GM19452 (cell line): ENCODE measurements around the gene SCNN1A.

Experiments used
- ATAC-seq: cut with Tn5 transposase; IDR thresholded peaks from one replicate; pipeline ENCODE4 v1.9.1; 2021; ENCODE audit not compliant: unreplicated experiment

The SCNN1A gene

DNA sequence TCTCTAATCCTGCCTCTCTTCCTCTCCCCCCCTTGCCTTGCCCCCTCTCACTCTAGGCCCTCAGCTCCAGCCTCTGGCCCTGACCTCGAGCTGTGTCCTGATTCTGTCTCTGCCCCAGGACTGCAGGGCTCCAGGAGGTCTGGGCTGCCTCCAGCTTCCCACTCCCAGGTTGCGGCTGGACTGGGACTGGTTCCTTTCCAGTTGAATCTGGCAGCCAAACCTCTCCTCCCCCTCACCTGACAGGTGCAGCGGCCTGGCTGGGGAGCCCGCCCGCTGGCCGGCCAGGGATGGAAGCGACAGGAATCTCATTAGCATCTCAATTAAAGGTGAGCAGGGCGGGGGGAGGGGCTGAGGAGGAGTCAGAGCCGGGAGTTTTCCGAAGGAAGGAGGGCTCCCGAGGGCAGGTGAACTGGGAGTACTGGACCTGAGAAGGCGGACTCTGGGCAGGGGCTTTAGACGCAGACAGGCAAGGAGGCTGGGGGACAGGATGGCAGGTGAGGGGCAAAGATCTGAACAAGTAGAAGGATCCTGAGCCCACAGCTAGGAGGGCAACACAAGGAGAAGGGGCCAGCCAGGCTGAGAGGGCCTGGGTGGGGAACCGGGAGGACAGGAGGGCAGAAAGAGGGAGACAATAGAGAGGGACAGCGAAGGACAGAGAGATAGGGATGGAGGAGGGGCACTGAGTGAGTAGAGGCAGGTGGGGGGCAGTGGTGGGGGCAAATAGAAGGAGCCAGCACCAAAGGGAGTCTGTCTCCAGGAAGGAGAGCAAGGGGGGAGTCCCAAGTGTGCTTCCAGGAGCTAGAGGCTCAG lies at the start of gene SCNN1A:
SCNN1A (minus strand) TSS at position 295 of the 810 bp plus-strand sequence. CDS start 780 bp downstream, outside the sequence.
- ATAC-seq = no peak

DNA sequence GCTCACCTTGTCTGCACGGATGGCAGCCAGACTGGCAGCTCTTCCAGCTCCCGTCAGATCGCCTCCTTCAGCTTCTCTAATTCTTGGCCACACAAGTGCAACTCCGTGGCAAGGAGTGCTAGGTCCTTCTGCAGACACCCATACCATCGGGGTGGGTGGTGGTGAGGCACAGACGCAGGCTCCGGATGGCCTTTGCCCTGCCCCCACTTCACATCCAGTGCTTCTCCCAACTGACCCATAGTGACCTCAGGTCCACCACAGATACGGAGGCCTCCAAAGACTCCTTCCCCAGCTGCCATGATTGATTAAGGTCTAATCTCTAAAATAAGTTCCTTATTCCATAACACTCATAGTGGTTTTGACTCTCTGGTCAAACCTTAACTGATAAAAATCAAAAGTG lies 49.5 kb upstream of the SCNN1A start:
- ATAC-seq = no peak

DNA sequence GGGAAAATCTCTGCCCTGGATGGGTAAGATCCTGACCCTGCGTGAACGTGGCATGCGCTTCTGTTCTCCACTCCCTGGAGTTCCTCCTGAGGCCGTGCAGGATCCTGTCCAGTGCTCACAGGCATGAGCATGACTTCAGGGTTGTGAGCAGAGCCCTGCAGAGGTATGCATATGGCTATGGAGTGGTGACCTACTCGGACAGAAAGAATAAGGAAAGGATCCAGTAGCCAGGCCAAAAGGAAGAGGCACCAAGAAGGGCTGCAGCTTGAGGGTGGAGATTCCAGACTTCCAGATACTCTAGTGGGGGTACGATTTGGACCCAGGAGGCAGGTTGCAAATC lies 48.6 kb upstream of the SCNN1A start:
- no peak for ATAC-seq

DNA sequence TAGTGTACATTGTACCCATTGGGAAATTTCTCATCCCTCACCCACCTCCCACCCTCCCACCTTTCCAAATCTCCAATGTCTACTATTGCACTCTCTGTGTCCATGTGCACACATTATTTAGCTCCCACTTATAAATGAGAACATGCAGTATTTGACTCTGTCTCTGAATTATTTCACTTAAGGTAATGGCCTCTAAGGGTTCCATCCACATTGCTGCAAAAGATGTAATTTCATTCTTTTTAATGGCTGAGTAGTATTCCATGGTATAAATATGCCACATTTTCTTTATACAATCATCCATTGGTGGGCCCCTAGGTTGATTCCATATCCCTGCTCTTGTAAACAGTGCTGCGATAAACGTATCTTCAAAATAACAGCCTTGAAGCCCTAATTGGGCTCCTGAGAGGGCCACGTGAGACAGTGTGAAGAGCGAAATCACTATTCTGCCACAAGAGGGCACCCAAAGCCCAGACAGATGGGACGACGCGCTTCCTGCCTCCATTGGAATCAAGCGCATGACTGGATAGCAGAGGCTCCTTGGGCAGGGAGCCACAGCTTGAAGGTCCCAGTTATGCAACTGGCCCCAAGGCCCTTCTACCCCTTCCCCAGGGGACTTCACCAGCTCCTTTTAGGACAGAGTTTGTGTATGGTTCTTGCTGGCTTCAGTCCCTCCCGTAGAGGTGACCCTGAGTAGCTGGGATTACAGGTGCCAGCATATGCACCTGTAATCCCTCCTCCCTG lies 48.1 kb upstream of the SCNN1A start:
- no peak for ATAC-seq

DNA sequence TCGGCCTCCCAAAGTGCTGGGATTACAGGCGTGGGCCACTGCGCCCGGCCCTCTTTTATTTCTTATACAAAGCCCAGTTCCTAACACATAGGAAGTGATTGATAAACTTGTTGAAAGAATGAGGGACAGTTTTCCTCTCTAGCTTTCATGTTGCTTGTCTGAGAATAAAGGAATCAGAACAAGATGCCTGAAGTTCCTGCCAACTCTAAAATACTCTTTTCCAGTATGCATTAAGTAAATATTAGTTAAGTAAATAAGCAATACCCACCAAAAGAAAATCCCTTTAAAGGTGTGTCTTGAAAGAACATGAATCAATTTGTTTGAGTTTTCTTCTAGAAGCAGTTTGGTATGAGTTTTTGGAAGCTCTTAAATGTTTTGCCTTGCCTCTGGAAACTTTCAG lies 45.0 kb upstream of the SCNN1A start:
- ATAC-seq = no peak

DNA sequence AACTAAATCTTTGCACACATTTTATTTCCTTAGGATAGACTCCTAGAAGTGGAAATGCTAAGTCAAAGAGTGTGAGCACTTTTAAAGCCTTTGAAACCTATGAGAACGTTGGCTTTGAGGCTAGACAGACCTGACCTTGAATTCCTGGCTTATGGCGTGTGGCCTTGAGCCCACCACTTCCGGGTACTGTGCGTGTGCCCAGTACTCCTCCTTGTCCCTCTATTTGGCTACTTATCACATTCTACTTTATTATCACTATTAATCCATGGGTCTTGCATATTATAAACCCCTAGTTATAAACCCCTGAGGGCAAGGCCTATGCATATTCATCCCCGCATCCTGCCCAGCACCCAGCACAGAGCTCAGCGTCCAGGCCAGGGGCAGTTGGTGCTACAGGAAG lies 43.4 kb upstream of the SCNN1A start:
- no peak for ATAC-seq

DNA sequence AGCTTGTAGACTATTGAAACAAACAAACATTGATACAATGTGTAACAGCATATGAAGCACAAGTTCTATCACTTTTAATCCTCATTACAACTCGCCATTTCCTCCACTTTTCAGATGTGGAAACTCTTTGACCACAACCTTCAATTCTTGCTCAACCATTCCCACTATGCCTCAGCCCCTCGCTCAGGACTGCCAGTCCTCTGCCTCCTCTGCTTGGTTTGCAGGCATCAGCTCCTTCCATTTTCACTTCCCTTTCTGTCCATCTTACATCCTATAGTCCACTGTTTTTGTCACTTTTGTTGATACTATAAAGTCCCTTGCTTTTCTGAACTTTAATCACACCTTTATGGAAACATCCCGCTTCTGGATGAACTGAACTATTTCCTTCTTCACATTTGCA lies 41.2 kb upstream of the SCNN1A start:
- no peak for ATAC-seq

DNA sequence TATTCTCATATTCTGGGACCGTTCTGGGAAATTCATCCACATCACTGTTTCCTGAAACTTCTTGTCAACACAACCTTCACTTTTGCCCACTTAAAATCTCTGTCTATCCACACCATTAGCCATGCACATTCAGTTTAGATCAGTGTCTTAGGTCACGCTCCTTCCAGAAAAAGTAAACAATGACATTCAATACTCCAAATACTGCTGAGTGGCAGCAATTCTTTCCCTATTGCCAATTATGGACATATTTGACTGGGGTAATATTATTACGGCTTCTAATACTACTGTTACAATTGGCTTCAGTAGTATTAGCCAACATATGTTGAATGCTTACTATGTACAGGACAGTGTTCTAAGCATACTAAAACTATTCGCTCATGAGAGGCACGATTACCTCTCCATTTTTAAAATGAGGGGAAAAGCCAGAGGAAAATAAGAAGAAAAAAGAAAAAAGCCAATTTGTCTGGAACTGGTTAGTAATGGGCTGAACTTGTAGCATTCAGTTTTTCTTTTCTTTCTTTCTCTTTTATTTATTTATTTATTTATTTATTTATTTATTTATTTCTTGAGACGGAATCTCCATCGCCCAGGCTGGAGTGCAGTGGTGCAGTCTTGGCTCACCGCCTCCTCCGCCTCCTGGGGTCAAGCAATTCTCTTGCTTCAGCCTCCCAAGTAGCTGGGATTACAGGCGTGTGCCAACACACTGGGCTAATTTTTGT lies 32.0 kb upstream of the SCNN1A start:
- ATAC-seq = no peak

DNA sequence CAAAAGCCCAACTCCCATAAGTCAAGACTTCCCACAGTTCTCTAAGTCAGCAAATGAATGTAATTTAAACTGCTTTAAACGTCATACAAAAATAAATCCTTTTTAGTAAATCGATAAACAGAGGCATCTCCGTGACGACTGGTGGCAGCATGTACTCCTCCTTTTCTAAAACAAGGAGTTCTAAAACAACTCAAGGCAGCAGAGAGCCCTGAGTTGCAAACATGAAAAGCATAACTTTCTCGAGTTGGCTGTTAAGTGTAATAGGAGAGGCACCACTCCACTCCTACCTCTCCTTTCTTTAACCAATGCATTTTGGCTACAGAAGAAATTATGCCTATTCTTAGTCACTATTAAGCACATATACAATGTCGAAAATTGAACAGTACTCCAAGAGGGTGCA lies 30.6 kb upstream of the SCNN1A start:
- no peak for ATAC-seq

DNA sequence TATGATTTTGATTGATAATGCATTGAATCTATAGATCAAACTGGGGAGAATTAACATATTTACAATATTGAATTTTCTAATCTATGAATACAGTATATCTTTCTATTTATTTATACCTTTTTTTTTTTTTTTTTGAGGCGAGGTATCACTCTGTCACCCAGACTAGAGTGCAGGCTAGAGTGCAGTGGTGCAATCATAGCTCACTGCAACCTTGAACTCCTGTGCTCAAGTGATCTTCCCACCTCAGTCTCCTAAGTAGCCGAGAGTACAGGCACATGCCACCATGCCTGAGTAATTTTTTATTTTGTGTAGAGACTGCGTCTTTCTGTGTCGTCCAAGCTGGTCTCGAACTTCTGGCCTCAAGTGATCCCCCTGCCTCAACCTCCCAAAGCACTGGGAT lies 29.0 kb upstream of the SCNN1A start:
- no peak for ATAC-seq

DNA sequence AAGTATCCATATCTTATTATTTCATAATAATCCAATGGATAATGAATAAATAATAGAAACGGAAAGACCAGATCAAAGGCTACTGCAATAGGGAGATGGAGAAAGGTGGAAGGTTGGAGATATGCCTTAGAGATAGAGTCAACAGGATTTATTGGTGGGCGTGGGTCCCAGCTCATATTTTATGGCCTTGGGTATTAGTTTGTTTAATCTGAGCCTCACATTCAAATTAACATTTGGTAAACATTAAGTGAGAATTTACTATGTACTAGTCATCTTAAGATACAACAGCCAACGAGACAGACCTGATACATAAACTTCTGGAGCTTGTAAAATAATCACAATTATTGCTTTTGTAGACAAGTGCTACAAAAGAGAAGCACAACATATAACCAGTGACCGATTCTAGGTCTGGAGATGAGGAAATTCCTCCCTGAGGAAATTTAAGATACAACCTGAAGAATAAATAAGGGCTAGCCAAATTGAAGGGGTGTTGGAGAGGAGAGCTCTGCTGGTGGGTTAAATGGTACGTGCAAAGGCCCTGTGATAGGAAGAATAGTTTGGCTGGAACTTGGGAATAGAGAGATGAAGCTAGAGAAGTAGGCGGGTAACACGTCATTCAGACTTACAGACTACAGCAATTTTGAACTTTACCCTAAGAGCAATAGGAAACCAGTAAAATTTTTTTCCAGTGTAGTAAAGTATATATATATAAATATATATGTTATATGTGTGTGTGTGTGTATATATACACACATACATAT lies 24.7 kb upstream of the SCNN1A start:
- ATAC-seq = no peak

DNA sequence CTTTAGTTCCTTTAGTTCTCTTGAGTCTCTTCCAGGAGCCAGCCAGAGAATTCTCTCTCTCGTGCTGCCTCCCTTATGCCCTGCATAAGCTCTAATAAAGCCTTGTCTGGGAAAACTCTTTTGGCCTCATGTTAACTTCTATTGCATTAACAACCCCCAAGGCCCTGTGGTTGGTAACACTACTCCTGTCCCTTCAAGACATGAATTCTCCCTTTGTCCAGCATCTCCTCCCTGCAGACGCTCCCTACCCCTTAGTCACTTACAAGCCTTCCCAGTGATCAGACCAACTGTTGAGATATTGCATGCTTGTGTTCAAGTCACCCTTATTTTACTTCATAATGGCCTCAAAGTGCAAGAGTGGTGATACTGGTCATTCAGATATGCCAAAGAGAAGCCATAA lies 20.7 kb upstream of the SCNN1A start:
- ATAC-seq = no peak

DNA sequence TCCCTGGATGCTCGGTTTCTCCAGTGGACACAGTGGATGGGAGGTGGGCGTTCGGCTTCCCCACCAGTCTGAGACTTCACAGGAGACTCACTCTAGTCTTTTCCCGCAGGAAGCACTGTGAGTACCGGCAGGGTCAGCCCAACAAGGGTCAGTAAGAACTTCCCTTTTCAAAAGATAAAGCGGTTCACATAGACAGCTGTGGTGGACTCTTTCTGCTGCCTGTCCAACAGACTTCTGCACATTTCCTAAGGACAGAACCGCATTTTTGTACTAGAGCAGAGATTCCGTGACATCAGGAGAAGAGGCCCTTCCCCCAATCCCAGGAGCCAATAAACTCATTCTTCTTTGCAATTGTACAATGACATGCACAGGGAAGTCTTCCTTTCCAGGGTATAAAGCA lies 19.0 kb upstream of the SCNN1A start:
- no peak for ATAC-seq

DNA sequence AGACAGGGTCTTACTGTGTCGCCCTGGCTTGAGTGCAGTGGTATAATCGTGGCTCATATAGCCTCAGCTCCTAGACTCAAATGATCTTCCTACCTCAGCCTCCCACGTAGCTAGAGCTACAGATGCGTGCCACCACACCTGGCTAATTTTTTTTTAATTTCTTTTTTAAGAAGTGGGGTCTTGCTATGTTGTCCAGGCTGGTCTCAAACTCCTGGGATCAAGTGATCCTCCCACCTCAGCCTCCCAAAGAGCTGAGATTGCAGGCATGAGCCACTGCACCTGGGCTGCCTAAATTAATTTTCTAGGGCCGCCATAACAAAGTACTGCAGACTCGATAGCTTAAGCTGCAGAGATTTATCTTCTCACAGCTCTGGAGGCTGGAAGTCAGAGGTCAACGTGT lies 17.7 kb upstream of the SCNN1A start:
- ATAC-seq = no peak

DNA sequence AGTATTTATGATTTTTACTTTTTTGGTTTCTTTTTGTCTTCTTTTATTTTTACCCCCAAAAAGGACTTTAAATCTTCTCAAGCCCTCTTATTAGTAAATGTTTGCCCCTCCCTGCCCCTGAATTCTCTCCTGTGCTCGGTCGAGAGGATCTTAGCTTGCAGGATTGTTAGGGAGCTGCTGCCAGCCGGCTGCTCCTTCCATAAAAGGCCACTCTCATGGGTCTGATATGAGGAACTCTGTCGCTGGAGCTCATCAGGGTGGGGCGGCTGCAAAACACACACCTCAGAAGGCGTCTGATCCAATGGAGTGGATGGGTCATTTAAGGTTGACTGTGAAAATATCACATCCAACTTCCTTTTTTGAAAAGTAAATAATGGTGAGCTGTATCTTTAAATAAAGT lies 17.1 kb upstream of the SCNN1A start:
- no peak for ATAC-seq

DNA sequence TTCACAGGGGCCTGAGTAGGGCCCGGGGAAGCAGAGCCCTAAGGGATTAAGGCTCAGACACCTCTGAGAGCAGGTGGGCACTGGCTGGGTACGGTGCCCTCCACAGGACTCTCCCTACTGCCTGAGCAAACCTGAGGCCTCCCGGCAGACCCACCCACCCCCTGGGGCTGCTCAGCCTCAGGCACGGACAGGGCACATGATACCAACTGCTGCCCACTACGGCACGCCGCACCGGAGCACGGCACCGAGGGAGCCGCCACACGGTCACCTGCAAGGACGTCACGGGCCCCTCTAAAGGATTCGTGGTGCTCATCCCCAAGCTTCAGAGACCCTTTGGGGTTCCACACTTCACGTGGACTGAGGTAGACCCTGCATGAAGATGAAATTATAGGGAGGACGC lies 15.7 kb upstream of the SCNN1A start:
- ATAC-seq = no peak

DNA sequence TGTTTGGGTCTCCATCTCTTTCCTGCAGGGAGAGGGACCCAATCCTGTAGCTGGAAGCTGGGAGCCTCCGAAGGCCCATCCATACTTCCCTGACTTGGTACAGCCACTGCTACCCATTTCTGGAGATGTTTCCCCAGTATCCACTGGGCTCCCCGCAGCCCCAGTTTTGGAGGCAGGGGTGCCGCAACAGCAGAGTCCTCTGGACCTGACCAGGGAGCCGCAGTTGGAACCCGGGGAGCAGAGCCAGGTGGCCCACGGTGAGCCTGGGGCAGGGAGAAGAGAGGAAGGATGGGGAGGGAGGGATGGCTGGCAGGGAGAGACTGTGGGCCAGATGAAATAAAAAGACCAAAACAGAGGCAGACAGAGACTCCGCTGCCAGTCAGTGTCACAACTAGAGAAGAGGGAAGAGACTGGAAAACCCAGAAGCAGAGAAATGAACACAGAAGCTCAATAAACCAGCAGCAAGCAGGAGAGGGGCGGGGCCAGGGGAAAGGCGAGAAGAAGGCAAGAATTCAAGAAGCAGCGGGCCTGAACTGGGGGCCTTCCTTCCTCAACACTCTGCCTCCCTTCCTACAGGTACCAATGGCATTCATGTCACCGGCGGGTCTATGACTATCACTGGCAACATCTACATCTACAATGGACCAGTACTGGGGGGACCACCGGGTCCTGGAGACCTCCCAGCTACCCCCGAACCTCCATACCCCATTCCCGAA lies 14.9 kb upstream of the SCNN1A start:
- ATAC-seq = no peak

DNA sequence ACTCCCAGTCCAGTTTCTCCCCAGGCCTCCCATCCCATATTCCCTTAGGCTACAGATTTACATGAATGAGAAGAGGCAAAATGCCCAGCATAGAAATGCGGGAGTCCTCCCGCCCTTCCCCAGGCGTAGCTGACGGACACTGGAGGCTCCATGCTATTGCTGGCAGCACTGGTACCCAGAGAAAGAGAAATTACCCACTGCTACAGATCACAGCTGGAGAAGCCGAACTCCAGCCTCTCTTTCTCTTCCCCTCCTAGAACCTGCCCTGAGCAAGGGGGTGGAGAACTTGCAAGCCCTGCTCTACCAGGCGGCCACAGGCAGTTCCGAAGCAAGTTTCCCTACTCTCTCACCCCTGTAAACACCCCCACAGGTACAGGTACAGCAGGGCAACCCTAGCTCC lies 12.2 kb upstream of the SCNN1A start:
- no peak for ATAC-seq

DNA sequence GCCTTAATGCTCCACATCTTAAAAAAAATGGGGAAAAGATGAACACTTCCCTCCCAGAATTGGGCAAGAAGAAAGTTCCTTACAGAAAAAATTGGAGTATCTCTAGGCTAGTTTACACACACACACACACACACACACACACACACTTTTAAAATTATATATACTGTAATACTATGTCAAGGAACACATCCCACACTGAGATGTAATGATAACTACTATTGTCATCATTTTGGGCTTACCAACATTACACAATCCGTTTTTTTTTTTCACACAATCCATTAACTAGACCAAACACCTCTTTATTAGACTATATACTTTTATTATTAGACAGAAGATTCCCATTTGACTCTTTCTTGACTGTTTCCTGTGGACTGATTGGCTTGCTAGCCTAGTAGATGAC lies 11.1 kb upstream of the SCNN1A start:
- ATAC-seq = no peak

DNA sequence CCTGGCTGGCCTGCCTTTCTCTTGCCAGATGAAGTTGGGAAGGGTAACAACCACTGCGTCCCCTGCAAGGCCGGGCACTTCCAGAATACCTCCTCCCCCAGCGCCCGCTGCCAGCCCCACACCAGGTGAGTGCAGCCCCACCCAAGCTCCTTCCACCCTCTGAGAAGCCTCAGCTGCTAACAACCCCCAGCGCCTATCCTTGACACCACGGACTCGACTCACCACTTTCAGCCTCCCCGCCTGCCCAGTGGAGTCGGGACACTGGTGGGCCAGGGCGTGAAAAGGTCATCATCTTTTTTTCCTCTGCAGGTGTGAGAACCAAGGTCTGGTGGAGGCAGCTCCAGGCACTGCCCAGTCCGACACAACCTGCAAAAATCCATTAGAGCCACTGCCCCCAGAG lies 10.7 kb upstream of the SCNN1A start:
- ATAC-seq = no peak
